H1 (cell line): ENCODE results near the gene NFKBIZ. TPM values are rescaled to one million over a fixed set of nuclear protein-coding genes. Genes with fewer than 3 reads are reported as not detected.

Experiments
- BRCA1 ChIP-seq: IDR thresholded peaks from 2 replicates; pipeline ENCODE4 v1.6.1; 2012; ENCODE audit warnings: low read depth, low read length, improper control_type of control experiment
- CBX8 ChIP-seq: fragments of 300-800, 300-1000 bp; sonication (generic); IDR thresholded peaks from 2 replicates; pipeline ENCODE4 v1.7.1; 2016; ENCODE audit warnings: low read depth, low read length, borderline replicate concordance
- E2F6 ChIP-seq: IDR thresholded peaks from 2 replicates; pipeline ENCODE4 v1.6.1; 2012; ENCODE audit warnings: inconsistent platforms
- MAFK ChIP-seq: IDR thresholded peaks from 2 replicates; pipeline ENCODE4 v1.6.1; 2012; ENCODE audit warnings: low read depth, mild to moderate bottlenecking, improper control_type of control experiment, low read length
- polyA plus RNA-seq, 7 experiments: library from polyadenylated mRNA; depleted of rRNA in 3 of 7; stranded (reverse) in 5 of 7; unstranded in 2 of 7; fragments of >200 nt in 5 of 7; fragments of 200-250 nt in 2 of 7; gene quantifications; 1 replicate in 5 of 7; 2 replicates in 1 of 7; 4 replicates in 1 of 7; pipeline versions ENCODE4 v1.2.1 to v1.2.3, GENCODE V29; 2011 to 2013; ENCODE audit warnings: missing spikeins in 2 of 7, mixed read lengths in 2 of 7
- total RNA-seq: library from RNA; stranded (reverse); fragmentation: NEBNext Ultra II Directional; extraction: Animal tissue kit (Norgen Biotek cat#: 25700); gene quantifications from 2 replicates; pipeline ENCODE4 v1.2.1, GENCODE V29; 2021

The NFKBIZ gene
- total and polyA plus RNA-seq, 2 of the 8 experiments (the other 6 are each of a cell fraction or from before 2014, with no cell fraction given) = 7.2 to 24.5 TPM

- TF ChIP-seq E2F6 (no peak), MAFK (no peak), BRCA1 (no peak), CBX8 (no peak)
Observed at GRCh38 chr3:101806491-101806890, 42.8 kb upstream of the NFKBIZ start (continued).
